ELF-1 (cell line): Measurements from ENCODE around the gene TMEM131L.
"Not testable (repeated sequence)": the region's sequence is repeated elsewhere in the genome, so short reads cannot be mapped to it uniquely, and the experiment has no call there.

ENCODE experiments used
- DNase-seq: peaks from one replicate; pipeline ENCODE4 v3.0.0-alpha.2; 2016; ENCODE audit warnings: low read depth, low spot score

The TMEM131L gene

GRCh38 chr4:153541456-153542096 lies 75.4 kb downstream of the TMEM131L start:
- no peak for DNase-seq

- DNase-seq, result no peak
Measured at GRCh38 chr4:153542131-153542530, 76.0 kb downstream of the TMEM131L start.

GRCh38 chr4:153542834-153543233 lies 76.7 kb downstream of the TMEM131L start:
- DNase-seq, result no peak

- DNase-seq, result no peak
Measured at GRCh38 chr4:153543351-153543750, 77.2 kb downstream of the TMEM131L start.

GRCh38 chr4:153545822-153546221 lies 79.7 kb downstream of the TMEM131L start:
- DNase-seq, result no peak

- DNase-seq, result no peak
Measured at GRCh38 chr4:153546280-153546679, 80.1 kb downstream of the TMEM131L start.

GRCh38 chr4:153547520-153547919 lies 81.4 kb downstream of the TMEM131L start:
- DNase-seq, result no peak

GRCh38 chr4:153548907-153549306 lies 82.7 kb downstream of the TMEM131L start:
- DNase-seq, result not testable (repeated sequence)

GRCh38 chr4:153549405-153549804 lies 83.2 kb downstream of the TMEM131L start:
- no peak for DNase-seq

DNA sequence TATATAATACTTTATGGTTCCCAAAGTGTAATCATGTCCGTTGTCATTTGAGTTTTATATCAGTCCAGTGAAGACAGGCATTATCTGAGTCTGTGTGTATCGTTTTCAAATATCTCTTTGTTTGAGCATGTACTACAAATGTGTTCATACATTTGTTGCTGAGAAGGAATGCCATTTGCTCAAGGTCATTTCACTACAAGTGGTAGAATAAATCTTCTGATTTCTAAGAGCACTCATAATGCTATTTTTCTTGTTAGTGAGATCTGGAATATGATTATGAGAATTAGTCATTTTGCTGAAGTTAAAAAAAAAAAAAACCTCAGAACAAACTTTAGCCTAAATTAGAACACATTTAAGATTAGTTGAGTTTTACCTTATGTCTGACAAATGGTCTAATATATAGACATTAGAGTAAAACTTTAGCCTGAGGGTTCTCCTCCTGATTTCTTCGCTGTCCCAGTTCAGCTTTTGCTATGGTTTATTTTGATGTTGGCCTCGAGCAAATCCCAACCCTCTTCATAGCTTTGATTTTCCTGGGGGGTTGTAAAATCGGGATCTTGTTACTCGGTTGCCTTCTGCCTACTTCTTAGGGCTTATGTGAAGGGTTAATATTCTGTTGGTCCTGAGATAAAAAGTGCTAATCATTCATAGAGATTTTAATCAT lies 87.1 kb downstream of the TMEM131L start:
- DNase-seq, result no peak

GRCh38 chr4:153553819-153554170 lies 87.6 kb downstream of the TMEM131L start:
- no peak for DNase-seq

GRCh38 chr4:153555730-153556434 lies 89.7 kb downstream of the TMEM131L start:
- no peak for DNase-seq

DNA sequence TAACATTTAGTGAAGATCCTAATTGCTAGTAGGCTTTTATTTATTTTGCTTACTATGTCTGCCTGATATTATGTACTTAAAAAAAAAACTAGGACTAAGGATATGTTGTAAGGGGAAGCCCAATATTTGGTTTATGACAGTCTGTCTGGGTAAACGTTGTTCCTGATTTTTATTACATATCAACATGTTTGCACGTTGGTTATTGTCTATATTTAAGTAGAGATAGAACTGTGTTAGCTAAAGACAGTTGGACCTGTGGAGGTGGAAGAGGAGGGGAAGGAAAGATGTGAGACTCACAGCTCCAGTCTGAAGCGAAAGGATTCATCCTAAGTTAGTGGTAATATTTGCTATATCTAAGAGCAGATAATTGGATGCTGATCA lies 90.3 kb downstream of the TMEM131L start:
- no peak for DNase-seq

DNA sequence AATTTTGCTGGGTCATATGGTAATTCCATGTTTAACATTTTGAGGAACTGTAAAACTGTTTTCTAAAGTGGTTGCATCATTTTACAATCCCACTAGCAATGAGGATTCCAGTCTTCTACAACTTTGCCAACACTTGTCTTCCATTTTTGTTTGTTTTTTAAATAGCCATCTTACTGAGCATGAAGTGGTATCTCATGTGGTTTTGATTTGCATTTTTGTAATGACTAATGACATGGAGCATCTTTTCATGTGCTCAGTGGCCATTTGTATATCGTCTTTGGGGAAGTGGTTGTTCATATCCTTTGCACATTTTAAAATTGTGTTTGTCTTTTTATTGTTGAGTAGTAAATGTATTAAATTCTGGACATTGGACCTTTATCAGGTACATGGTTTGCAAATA lies 94.7 kb downstream of the TMEM131L start:
- no peak for DNase-seq

GRCh38 chr4:153564630-153565525 lies 98.7 kb downstream of the TMEM131L start:
- DNase-seq, result no peak

- DNase-seq, result no peak
Measured at GRCh38 chr4:153566631-153567150, 100.5 kb downstream of the TMEM131L start.

DNA sequence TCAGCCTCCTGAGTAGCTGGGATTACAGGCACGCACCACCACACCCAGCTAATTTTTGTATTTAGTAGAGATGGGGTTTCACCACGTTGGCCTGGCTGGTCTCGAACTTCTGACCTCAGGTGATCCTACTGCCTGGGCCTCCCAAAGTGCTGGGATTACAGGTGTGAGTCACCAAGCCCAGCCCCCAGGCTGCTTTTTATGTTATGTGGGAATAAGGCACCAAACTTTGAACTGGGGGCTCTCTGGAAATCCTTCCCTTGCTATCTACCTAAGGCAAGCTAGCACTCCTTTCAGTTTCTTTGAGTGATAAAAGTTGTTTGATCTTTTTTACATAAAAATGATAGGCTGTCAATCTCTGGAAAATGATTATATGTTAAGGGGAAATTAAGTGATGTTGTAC lies 101.5 kb downstream of the TMEM131L start:
- not testable (repeated sequence) for DNase-seq

DNA sequence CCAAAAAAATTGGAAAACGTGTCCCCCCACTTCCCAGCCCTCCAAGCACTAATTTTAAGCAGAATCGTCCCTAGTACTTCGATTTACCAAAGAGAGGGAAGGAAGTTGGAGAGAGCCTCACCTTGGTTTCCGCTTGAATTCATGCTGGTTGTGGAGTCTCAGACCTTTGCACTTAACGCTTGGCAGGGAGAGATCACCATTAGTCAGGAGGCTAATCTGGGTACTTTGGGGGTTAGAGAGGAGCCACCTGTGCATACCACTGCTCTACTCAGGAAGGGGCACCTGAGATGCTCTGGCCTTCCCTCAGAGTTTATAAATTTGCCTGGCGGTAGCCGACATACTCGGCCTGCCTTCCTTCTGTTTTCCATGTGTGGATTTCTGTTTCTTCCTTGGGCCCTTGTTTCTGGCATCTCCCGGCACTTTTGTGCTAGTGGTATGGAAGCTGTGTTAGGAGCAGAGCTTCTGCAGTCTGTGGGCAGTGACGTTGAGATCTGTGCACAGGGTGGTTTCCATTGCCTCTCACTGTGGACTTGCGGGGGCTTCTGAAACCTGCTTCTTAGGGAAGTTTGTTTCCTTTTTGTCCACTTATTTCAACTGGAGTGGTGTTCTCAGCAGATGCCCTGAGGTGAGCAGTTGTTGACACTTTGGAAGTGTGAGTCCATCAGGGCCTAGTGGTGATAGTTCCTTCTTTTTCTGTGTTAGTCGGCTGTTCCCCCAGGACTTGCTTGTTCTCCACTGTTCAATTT lies 104.2 kb downstream of the TMEM131L start:
- DNase-seq, result peak; percentile 51

GRCh38 chr4:153571006-153571545 lies 104.9 kb downstream of the TMEM131L start:
- DNase-seq, result peak; percentile 70

DNA sequence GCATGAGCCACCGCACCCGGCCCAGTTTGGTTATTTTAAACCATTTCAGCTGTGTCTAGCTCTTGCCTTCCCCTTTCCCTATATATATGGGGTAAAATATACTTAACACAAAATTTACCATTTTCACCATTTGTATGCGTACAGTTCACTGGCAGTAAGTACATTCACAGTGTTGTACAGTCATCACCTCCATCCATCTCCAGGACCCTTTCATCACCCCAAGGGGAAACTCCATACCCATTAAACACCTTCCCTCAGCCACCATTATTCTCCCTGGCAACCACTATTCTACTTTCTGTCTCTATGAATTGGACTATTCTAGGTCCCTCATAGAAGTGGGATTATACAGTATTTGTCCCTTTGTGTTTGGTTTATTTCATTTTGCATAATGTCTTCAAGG lies 106.4 kb downstream of the TMEM131L start:
- DNase-seq, result no peak

GRCh38 chr4:153573221-153573620 lies 107.1 kb downstream of the TMEM131L start:
- no peak for DNase-seq
